Panc1 (cell line): Measurements from ENCODE around the gene AURKAIP1. TPM values are rescaled to one million over a fixed set of nuclear protein-coding genes. Genes with fewer than 3 reads are reported as not detected.

Experiments
- ATAC-seq: fragments of 200-7000 bp; cut with Tn5 transposase; 2 replicates; pipeline ENCODE4 v1.9.1; 2020; ENCODE audit warnings: mild to moderate bottlenecking, moderate library complexity
- BruUV-seq: library from RNA; stranded (reverse); fragments of 400-500 nt; replicated peaks from 2 replicates; lab custom pipeline; 2021; lab: Mats Ljungman, UMichigan
- CTCF ChIA-PET: fragments of 300-600 bp; sonication (Branson Sonifier 250); formaldehyde crosslinking; loops from one replicate; lab custom pipeline; 2022; ENCODE audit warnings: antibody characterized with exemption; lab: Charles Lee
- POLR2A ChIA-PET: fragments of 300-600 bp; sonication (Branson Sonifier 250); formaldehyde crosslinking; loops from one replicate; lab custom pipeline; 2022; ENCODE audit warnings: antibody characterized with exemption; lab: Charles Lee
- DNase-seq: peaks from one replicate; pipeline ENCODE4 v3.0.0-alpha.2; 2010; ENCODE audit warnings: low read depth, low spot score
- H3K27ac ChIP-seq: 2 replicates; pipeline ENCODE4 v1.5.1; 2011; ENCODE audit warnings: mild to moderate bottlenecking, low read length, inconsistent platforms
- H3K27me3 ChIP-seq: fragments of 200-500 bp; sonication (Bioruptor generic); 2 replicates; pipeline ENCODE4 v1.6.0; 2014; ENCODE audit warnings: low read length, inconsistent platforms; ENCODE audit not compliant: control insufficient read depth, insufficient read depth
- H3K36me3 ChIP-seq: fragments of 200-500 bp; sonication (Bioruptor generic); 2 replicates; pipeline ENCODE4 v1.5.1; 2014; ENCODE audit warnings: inconsistent platforms, mild to moderate bottlenecking, low read length, moderate library complexity; ENCODE audit not compliant: control insufficient read depth, insufficient read depth
- H3K4me1 ChIP-seq: 2 replicates; pipeline ENCODE4 v1.5.1; 2011; ENCODE audit warnings: inconsistent platforms, mild to moderate bottlenecking, low read length, moderate library complexity; ENCODE audit not compliant: control insufficient read depth, insufficient read depth
- H3K4me3 ChIP-seq, 2 experiments: 2 replicates each; pipeline ENCODE4 v1.5.1; 2011 to 2012; ENCODE audit warnings: low read depth in 2 of 2, low read length in 2 of 2, mild to moderate bottlenecking in 2 of 2, inconsistent platforms in 1 of 2, moderate library complexity in 1 of 2
- H3K9me3 ChIP-seq: fragments of 200-500 bp; sonication (Bioruptor generic); 2 replicates; pipeline ENCODE4 v1.5.1; 2014; ENCODE audit warnings: low read depth, mild to moderate bottlenecking, inconsistent platforms, low read length, moderate library complexity; ENCODE audit not compliant: control insufficient read depth, insufficient read depth
- POLR2AphosphoS5 ChIP-seq: IDR thresholded peaks from 2 replicates; pipeline ENCODE4 v1.6.1; 2012; ENCODE audit warnings: mild to moderate bottlenecking, low read depth, low read length, moderate library complexity
- REST ChIP-seq, 2 experiments: IDR thresholded peaks; 2 replicates each; pipeline ENCODE4 v1.6.1; 2011 to 2012; ENCODE audit warnings: low read depth in 2 of 2, control low read depth in 1 of 2, low read length in 1 of 2, mild to moderate bottlenecking in 1 of 2, moderate library complexity in 1 of 2; ENCODE audit not compliant: insufficient read depth in 1 of 2
- SIN3A ChIP-seq: IDR thresholded peaks from 2 replicates; pipeline ENCODE4 v1.6.1; 2012; ENCODE audit warnings: low read depth, mild to moderate bottlenecking, low read length, moderate library complexity, borderline replicate concordance; ENCODE audit not compliant: insufficient read depth
- TCF7L2 ChIP-seq: IDR thresholded peaks from 2 replicates; pipeline ENCODE4 v1.6.1; 2011; ENCODE audit warnings: mild to moderate bottlenecking, low read depth, low read length, inconsistent platforms
- in situ Hi-C: cut with HindIII; loops from 2 replicates; pipeline ENCODE4 v1.10.0; 2016; ENCODE audit warnings: low sequenced_read_pairs, low pct_unique_long_range_greater_than_20kb
- intact Hi-C: fragments of 100-400 bp; cut with micrococcal nuclease; formaldehyde crosslinking; loops from one replicate; pipeline ENCODE4 v1.10.0; 2022; ENCODE audit not compliant: unreplicated experiment
- total RNA-seq: library from RNA; stranded (reverse); gene quantifications from one replicate; pipeline ENCODE4 v1.2.1, GENCODE V29; 2021; ENCODE audit not compliant: unreplicated experiment
- TF ChIP-seq, protein P1 (sequence below): fragments of 450-650 bp; IDR thresholded peaks from 2 replicates; pipeline ENCODE4 v1.5.1; 2017; ENCODE audit warnings: mild to moderate bottlenecking

The AURKAIP1 gene
- total RNA-seq, 1 experiment from 2014 or later: 335 TPM

DNA sequence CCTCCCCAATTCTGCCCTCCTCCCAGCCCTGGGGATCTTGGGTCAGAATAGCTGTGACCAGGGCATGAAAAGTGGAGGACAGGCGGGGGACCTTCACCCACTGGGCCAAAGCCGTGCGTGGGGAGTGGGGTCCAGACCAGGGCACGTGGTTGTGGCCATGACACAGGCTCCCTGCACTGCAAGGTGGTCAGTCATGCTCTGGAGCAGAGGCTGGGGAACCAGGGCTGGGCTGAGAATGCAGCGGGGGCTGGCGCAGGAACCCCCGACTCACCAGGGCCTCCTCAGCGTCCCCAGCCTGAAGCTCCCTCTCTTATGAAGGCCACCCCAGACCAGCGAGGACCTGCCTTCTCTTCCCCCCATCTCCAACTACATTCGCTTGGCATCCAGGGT is 28.5 kb downstream of the AURKAIP1 start:
- BruUV-seq: no TSS peak
- Histone ChIP-seq H3K4me3 (peak overlapping the region; percentile 74 to 85; a peak in 3 of 4 replicates), H3K9me3 (no peaks in the 10 kb centered on the region), H3K27ac (peak overlapping the region; percentile 93), H3K27me3 (no peaks in the 10 kb centered on the region), H3K4me1 (peaks cover 42% of the 10 kb centered on the region), H3K36me3 (no peaks in the 10 kb centered on the region; the same call in 1 of the 2 replicates)
- intact Hi-C loops (no loop called here), in situ Hi-C loops (no loop called here)
- ChIA-PET POLR2A (interaction anchor here (0.5 kb wide), 1 partner anchor 101 kb away, joined by 9 read pairs; no protein-coding TSS in a partner anchor), CTCF (interaction anchor here (1.0 to 2.2 kb wide), 2 partner anchors 17 to 26 kb away, joined by 5 to 8 read pairs; no protein-coding TSS in a partner anchor)
- DNase-seq (no peak), ATAC-seq (no peak)
- TF ChIP-seq SIN3A: no peak
- TF ChIP-seq, protein P1, sequence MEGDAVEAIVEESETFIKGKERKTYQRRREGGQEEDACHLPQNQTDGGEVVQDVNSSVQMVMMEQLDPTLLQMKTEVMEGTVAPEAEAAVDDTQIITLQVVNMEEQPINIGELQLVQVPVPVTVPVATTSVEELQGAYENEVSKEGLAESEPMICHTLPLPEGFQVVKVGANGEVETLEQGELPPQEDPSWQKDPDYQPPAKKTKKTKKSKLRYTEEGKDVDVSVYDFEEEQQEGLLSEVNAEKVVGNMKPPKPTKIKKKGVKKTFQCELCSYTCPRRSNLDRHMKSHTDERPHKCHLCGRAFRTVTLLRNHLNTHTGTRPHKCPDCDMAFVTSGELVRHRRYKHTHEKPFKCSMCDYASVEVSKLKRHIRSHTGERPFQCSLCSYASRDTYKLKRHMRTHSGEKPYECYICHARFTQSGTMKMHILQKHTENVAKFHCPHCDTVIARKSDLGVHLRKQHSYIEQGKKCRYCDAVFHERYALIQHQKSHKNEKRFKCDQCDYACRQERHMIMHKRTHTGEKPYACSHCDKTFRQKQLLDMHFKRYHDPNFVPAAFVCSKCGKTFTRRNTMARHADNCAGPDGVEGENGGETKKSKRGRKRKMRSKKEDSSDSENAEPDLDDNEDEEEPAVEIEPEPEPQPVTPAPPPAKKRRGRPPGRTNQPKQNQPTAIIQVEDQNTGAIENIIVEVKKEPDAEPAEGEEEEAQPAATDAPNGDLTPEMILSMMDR: no peak
- TF ChIP-seq REST (IDR thresholded peaks at IDR 0.05; ENCODE audit: insufficient read depth in 1 of 2, low read depth in 2 of 2, low read length in 1 of 2): no peak
- no peak for TF ChIP-seq POLR2AphosphoS5
- no peak for TF ChIP-seq TCF7L2

- intact Hi-C loops: no loop called here
- CTCF ChIA-PET: interaction anchor here (1.0 to 2.2 kb wide), 2 partner anchors 17 to 26 kb away, joined by 5 to 8 read pairs; no protein-coding TSS in a partner anchor
- peak overlapping the region; percentile 93 for H3K27ac ChIP-seq
Measured at GRCh38 chr1:1345860-1346500, 29.0 kb downstream of the AURKAIP1 start.

More at GRCh38 chr1:1345860-1346500, 29.0 kb downstream of the AURKAIP1 start:
- H3K4me1 ChIP-seq: peaks cover 40% of the 10 kb centered on the region
- no peaks in the 10 kb centered on the region for H3K9me3 ChIP-seq
- ATAC-seq: no peak
- no TSS peak for BruUV-seq
- TF ChIP-seq TCF7L2 (no peak), REST (IDR thresholded peaks at IDR 0.05; ENCODE audit: insufficient read depth in 1 of 2, low read depth in 2 of 2, low read length in 1 of 2) (no peak), POLR2AphosphoS5 (no peak), SIN3A (no peak)
- TF ChIP-seq, protein P1: no peak
- no peaks in the 10 kb centered on the region; the same call in 1 of the 2 replicates for H3K36me3 ChIP-seq
- POLR2A ChIA-PET: no interaction called here
- no peaks in the 10 kb centered on the region for H3K27me3 ChIP-seq
- peak overlapping the region; percentile 74 to 85; a peak in 3 of 4 replicates for H3K4me3 ChIP-seq
- DNase-seq: no peak
- in situ Hi-C loops: no loop called here
